IMR-90 (cell line): Measurements from ENCODE around the gene CFAP299. TPM values are rescaled to one million over a fixed set of nuclear protein-coding genes. Genes with fewer than 3 reads are reported as not detected.

ENCODE experiments used
- ATAC-seq: fragments of 200-7000 bp; cut with Tn5 transposase; 2 replicates; pipeline ENCODE4 v1.9.1; 2020; ENCODE audit warnings: low read depth, mild to moderate bottlenecking, moderate library complexity
- BruUV-seq: library from RNA; stranded (reverse); fragments of 400-500 nt; replicated peaks from 2 replicates; lab custom pipeline; 2021; lab: Mats Ljungman, UMichigan
- CTCF ChIA-PET: fragments of 300-600 bp; formaldehyde crosslinking; extraction: SDS; loops from one replicate; lab custom pipeline; 2021; ENCODE audit warnings: antibody characterized with exemption; lab: Yijun Ruan, JAX
- POLR2A ChIA-PET: fragments of 300-600 bp; sonication (Branson Sonifier 250); formaldehyde crosslinking; loops from one replicate; lab custom pipeline; 2022; ENCODE audit warnings: antibody characterized with exemption; ENCODE audit not compliant: unreplicated experiment; lab: Charles Lee
- DNase-seq: peaks from one replicate; pipeline ENCODE4 v3.0.0; 2013
- H2AFZ ChIP-seq: replicated peaks from 2 replicates; pipeline ENCODE3; 2013; ENCODE audit warnings: low read length, mild to moderate bottlenecking; ENCODE audit not compliant: poor library complexity
- H2AK5ac ChIP-seq: 2 replicates; pipeline ENCODE4 v1.6.1; 2013; ENCODE audit warnings: low read depth, low read length, inconsistent platforms
- H2AK9ac ChIP-seq: replicated peaks from 2 replicates; pipeline ENCODE3; 2013; ENCODE audit warnings: mild to moderate bottlenecking, low read depth, low read length, moderate library complexity; ENCODE audit not compliant: poor library complexity
- H2BK120ac ChIP-seq: 2 replicates; pipeline ENCODE4 v1.6.1; 2013; ENCODE audit warnings: low read depth, low read length, inconsistent platforms
- H2BK15ac ChIP-seq: 3 replicates; pipeline ENCODE4 v1.6.1; 2013; ENCODE audit warnings: low read depth, low read length, inconsistent platforms
- H2BK20ac ChIP-seq: 2 replicates; pipeline ENCODE4 v1.6.1; 2013; ENCODE audit warnings: low read depth, mild to moderate bottlenecking, inconsistent platforms, low read length, moderate library complexity
- H2BK5ac ChIP-seq: 2 replicates; pipeline ENCODE4 v1.6.1; 2013; ENCODE audit warnings: mild to moderate bottlenecking, low read depth, low read length, inconsistent platforms; ENCODE audit not compliant: poor library complexity, severe bottlenecking
- H3K14ac ChIP-seq: replicated peaks from 2 replicates; pipeline ENCODE4 v1.6.1; 2013; ENCODE audit warnings: low read depth, low read length, inconsistent platforms
- H3K18ac ChIP-seq: 2 replicates; pipeline ENCODE4 v1.6.1; 2013; ENCODE audit warnings: low read depth, low read length, control low read depth
- H3K23ac ChIP-seq: 2 replicates; pipeline ENCODE4 v1.6.1; 2013; ENCODE audit warnings: low read depth, low read length, inconsistent platforms
- H3K27ac ChIP-seq: 2 replicates; pipeline ENCODE4 v1.5.1; 2013; ENCODE audit warnings: mild to moderate bottlenecking, control low read depth, low read length; ENCODE audit not compliant: insufficient read depth
- H3K27me3 ChIP-seq: 2 replicates; pipeline ENCODE4 v1.6.1; 2013; ENCODE audit warnings: low read length; ENCODE audit not compliant: control insufficient read depth, insufficient read depth
- H3K36me3 ChIP-seq: 2 replicates; pipeline ENCODE4 v1.6.1; 2013; ENCODE audit warnings: low read length, mixed read lengths; ENCODE audit not compliant: control insufficient read depth, insufficient read depth
- H3K4ac ChIP-seq: 2 replicates; pipeline ENCODE4 v1.6.1; 2013; ENCODE audit warnings: low read depth, low read length, inconsistent platforms
- H3K4me1 ChIP-seq: 2 replicates; pipeline ENCODE4 v1.6.1; 2013; ENCODE audit warnings: low read length, mixed read lengths; ENCODE audit not compliant: control insufficient read depth, insufficient read depth
- H3K4me2 ChIP-seq: 2 replicates; pipeline ENCODE4 v1.6.1; 2013; ENCODE audit warnings: low read depth, mild to moderate bottlenecking, control low read depth, low read length, moderate library complexity
- H3K4me3 ChIP-seq: 2 replicates; pipeline ENCODE4 v1.5.1; 2013; ENCODE audit warnings: low read depth, mild to moderate bottlenecking, control low read depth, low read length, moderate library complexity; ENCODE audit not compliant: insufficient read depth
- H3K56ac ChIP-seq: 2 replicates; pipeline ENCODE4 v1.6.1; 2013; ENCODE audit warnings: low read length, inconsistent platforms; ENCODE audit not compliant: insufficient read depth; ENCODE audit errors: extremely low read depth
- H3K79me1 ChIP-seq, 2 experiments: 2 replicates each; pipeline ENCODE4 v1.6.1; 2013; ENCODE audit warnings: low read length in 2 of 2, inconsistent platforms in 1 of 2, low read depth in 1 of 2
- H3K9ac ChIP-seq: 2 replicates; pipeline ENCODE4 v1.6.1; 2013; ENCODE audit warnings: low read depth, low read length, control low read depth
- H3K9me1 ChIP-seq: 2 replicates; pipeline ENCODE4 v1.6.1; 2013; ENCODE audit warnings: low read length, inconsistent platforms; ENCODE audit not compliant: insufficient read depth
- H3K9me3 ChIP-seq: 2 replicates; pipeline ENCODE4 v1.6.1; 2013; ENCODE audit warnings: low read length; ENCODE audit not compliant: control insufficient read depth, insufficient read depth
- H4K20me1 ChIP-seq: 2 replicates; pipeline ENCODE4 v1.6.1; 2013; ENCODE audit warnings: low read length, inconsistent platforms; ENCODE audit not compliant: insufficient read depth
- H4K5ac ChIP-seq: 2 replicates; pipeline ENCODE4 v1.6.1; 2013; ENCODE audit warnings: mild to moderate bottlenecking, low read depth, low read length, control low read depth
- H4K8ac ChIP-seq, 2 experiments: 2 replicates each; pipeline ENCODE4 v1.6.1; 2013; ENCODE audit warnings: low read depth in 2 of 2, low read length in 2 of 2, control low read depth in 1 of 2, inconsistent platforms in 1 of 2
- H4K91ac ChIP-seq: 2 replicates; pipeline ENCODE4 v1.6.1; 2013; ENCODE audit warnings: low read depth, low read length, inconsistent platforms; ENCODE audit not compliant: insufficient read depth
- BHLHE40 ChIP-seq: fragments of 150-350 bp; IDR thresholded peaks from 2 replicates; pipeline ENCODE4 v1.6.1; 2016; ENCODE audit warnings: mild to moderate bottlenecking, low read depth, low read length
- CEBPB ChIP-seq: IDR thresholded peaks from 2 replicates; pipeline ENCODE4 v1.6.1; 2012; ENCODE audit warnings: low read depth, low read length, improper control_type of control experiment
- CHD1 ChIP-seq: IDR thresholded peaks from 2 replicates; pipeline ENCODE4 v1.6.1; 2012; ENCODE audit warnings: low read depth, low read length, improper control_type of control experiment
- FOS ChIP-seq: fragments of 150-350 bp; IDR thresholded peaks from 2 replicates; pipeline ENCODE4 v1.6.1; 2016; ENCODE audit warnings: low read depth, low read length
- MAFK ChIP-seq: IDR thresholded peaks from 2 replicates; pipeline ENCODE4 v1.6.1; 2012; ENCODE audit warnings: low read depth, low read length, improper control_type of control experiment
- MAZ ChIP-seq: IDR thresholded peaks from 2 replicates; pipeline ENCODE4 v1.6.1; 2012; ENCODE audit warnings: low read depth, mild to moderate bottlenecking, low read length, improper control_type of control experiment, moderate library complexity, borderline replicate concordance
- MXI1 ChIP-seq: IDR thresholded peaks from 2 replicates; pipeline ENCODE4 v1.6.1; 2012; ENCODE audit warnings: low read depth, mild to moderate bottlenecking, low read length, moderate library complexity, borderline replicate concordance
- NFE2L2 ChIP-seq: fragments of 150-350 bp; IDR thresholded peaks from 2 replicates; pipeline ENCODE4 v1.6.1; 2016; ENCODE audit warnings: low read depth, mild to moderate bottlenecking, low read length
- POLR2A ChIP-seq: IDR thresholded peaks from 2 replicates; pipeline ENCODE4 v1.6.1; 2012; ENCODE audit warnings: mild to moderate bottlenecking, low read depth, low read length
- RAD21 ChIP-seq: IDR thresholded peaks from 2 replicates; pipeline ENCODE4 v1.6.1; 2012; ENCODE audit warnings: low read length, improper control_type of control experiment
- RCOR1 ChIP-seq: IDR thresholded peaks from 2 replicates; pipeline ENCODE4 v1.6.1; 2012; ENCODE audit warnings: mild to moderate bottlenecking, low read length, improper control_type of control experiment; ENCODE audit not compliant: insufficient replicate concordance
- RFX5 ChIP-seq: IDR thresholded peaks from 2 replicates; pipeline ENCODE4 v1.8.0; 2012; ENCODE audit warnings: low read depth, mild to moderate bottlenecking, low read length, moderate library complexity
- SMC3 ChIP-seq: fragments of 150-350 bp; IDR thresholded peaks from 2 replicates; pipeline ENCODE4 v1.6.1; 2016; ENCODE audit warnings: low read depth, mild to moderate bottlenecking, antibody characterized with exemption, low read length, moderate library complexity
- WGBS, 2 experiments: methylation state at CpG; one replicate each; pipeline versions ENCODE4 v1.1.5 to v1.1.7; 2013; ENCODE audit warnings: missing lambda C conversion rate in 2 of 2; ENCODE audit not compliant: insufficient read length in 1 of 2; ENCODE audit errors: extremely low coverage in 2 of 2; 5-methylcytosine and 5-hydroxymethylcytosine counted together
- dilution Hi-C: fragments of 300-500 bp; cut with HindIII; formaldehyde crosslinking; loops from one replicate; pipeline ENCODE4 v1.14.3; 2018; ENCODE audit warnings: low sequenced_read_pairs; ENCODE audit not compliant: unreplicated experiment
- in situ Hi-C: fragments of 300-500 bp; cut with MboI; formaldehyde crosslinking; loops from 3 replicates; pipeline ENCODE4 v1.14.3; 2019; ENCODE audit warnings: low sequenced_read_pairs, inconsistent platforms, mixed read lengths
- intact Hi-C: fragments of 100-400 bp; cut with micrococcal nuclease; formaldehyde crosslinking; loops from 2 replicates; pipeline ENCODE4 v1.10.0; 2022
- polyA plus RNA-seq, 3 experiments: library from polyadenylated mRNA; depleted of rRNA; stranded (reverse); fragments of >200 nt; gene quantifications; 2 replicates each; pipeline ENCODE4 v1.2.3, GENCODE V29; 2012; ENCODE audit warnings: low replicate concordance in 1 of 3
- total RNA-seq: library from RNA; depleted of rRNA; stranded (reverse); fragments of >200 nt; gene quantifications from 2 replicates; pipeline ENCODE4 v1.2.3, GENCODE V29; 2012
- TF ChIP-seq, protein P1 (sequence below): conservative IDR thresholded peaks from 2 replicates; pipeline ENCODE4 v1.5.1; 2012; ENCODE audit warnings: mild to moderate bottlenecking, low read depth, low read length, improper control_type of control experiment
- TF ChIP-seq, protein P2 (sequence below): fragments of 150-350 bp; IDR thresholded peaks from 2 replicates; pipeline ENCODE4 v1.6.1; 2017; ENCODE audit warnings: mild to moderate bottlenecking, antibody characterized with exemption, low read length, low read depth

Gene CFAP299
- total and polyA plus RNA-seq, 2 of the 4 experiments (the other 2 are of a cell fraction), result 1.0 to 1.1 TPM

DNA sequence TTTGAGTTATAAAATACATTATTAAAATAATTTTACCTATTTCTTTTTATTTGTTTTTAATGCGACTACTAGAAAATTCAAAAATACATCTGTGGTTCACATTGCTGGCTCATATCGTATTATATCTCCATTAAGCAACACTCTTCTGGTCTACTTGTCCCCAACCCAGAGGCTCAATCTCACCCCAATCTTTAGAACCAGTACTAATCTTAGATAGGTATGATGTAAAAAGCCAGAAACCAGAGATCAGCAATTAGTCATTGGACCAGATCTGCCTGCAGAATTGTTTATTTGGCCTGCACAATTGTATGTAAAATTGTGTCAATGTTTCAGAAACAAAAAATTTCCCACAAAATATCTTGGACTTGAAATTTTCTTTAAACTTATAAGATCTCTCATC, 539.4 kb downstream of the CFAP299 start:
- Histone ChIP-seq H3K9me1 (no peaks in the 10 kb centered on the region), H4K91ac (no peak overlapping the region), H2AK9ac (no peak overlapping the region), H4K20me1 (no peaks in the 10 kb centered on the region), H2AFZ (no peak overlapping the region), H3K4me3 (no peak overlapping the region), H3K9me3 (no peaks in the 10 kb centered on the region), H4K5ac (no peak overlapping the region), H2AK5ac (no peak overlapping the region), H3K9ac (no peak overlapping the region), H3K4me2 (no peak overlapping the region), H3K79me1 (no peaks in the 10 kb centered on the region), H4K8ac (no peak overlapping the region), H3K36me3 (no peaks in the 10 kb centered on the region), H3K27ac (no peak overlapping the region), H3K56ac (no peak overlapping the region), H3K14ac (no peak overlapping the region), H2BK5ac (no peak overlapping the region), H3K27me3 (no peaks in the 10 kb centered on the region), H3K18ac (no peak overlapping the region), H2BK20ac (no peak overlapping the region), H3K4me1 (no peaks in the 10 kb centered on the region; the same call in 1 of the 2 replicates), H2BK15ac (no peak overlapping the region), H3K4ac (no peak overlapping the region), H3K23ac (no peak overlapping the region), H2BK120ac (no peak overlapping the region)
- dilution Hi-C loops, result no loop called here
- no CpG with 5 or more reads among the region's 2 CpGs for WGBS, 2 experiments
- ChIA-PET POLR2A (no interaction called here), CTCF (no interaction called here)
- intact Hi-C loops, result no loop called here
- ATAC-seq (no peak), DNase-seq (no peak)
- in situ Hi-C loops, result no loop called here
- BruUV-seq, result no TSS peak
- TF ChIP-seq POLR2A (no peak), RFX5 (no peak), MAZ (no peak), BHLHE40 (no peak), SMC3 (no peak), RCOR1 (no peak), NFE2L2 (no peak), RAD21 (no peak), FOS (no peak), CHD1 (no peak), MXI1 (no peak), CEBPB (no peak), MAFK (no peak)
- TF ChIP-seq, protein P1, sequence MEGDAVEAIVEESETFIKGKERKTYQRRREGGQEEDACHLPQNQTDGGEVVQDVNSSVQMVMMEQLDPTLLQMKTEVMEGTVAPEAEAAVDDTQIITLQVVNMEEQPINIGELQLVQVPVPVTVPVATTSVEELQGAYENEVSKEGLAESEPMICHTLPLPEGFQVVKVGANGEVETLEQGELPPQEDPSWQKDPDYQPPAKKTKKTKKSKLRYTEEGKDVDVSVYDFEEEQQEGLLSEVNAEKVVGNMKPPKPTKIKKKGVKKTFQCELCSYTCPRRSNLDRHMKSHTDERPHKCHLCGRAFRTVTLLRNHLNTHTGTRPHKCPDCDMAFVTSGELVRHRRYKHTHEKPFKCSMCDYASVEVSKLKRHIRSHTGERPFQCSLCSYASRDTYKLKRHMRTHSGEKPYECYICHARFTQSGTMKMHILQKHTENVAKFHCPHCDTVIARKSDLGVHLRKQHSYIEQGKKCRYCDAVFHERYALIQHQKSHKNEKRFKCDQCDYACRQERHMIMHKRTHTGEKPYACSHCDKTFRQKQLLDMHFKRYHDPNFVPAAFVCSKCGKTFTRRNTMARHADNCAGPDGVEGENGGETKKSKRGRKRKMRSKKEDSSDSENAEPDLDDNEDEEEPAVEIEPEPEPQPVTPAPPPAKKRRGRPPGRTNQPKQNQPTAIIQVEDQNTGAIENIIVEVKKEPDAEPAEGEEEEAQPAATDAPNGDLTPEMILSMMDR, result no peak
- TF ChIP-seq, protein P2, sequence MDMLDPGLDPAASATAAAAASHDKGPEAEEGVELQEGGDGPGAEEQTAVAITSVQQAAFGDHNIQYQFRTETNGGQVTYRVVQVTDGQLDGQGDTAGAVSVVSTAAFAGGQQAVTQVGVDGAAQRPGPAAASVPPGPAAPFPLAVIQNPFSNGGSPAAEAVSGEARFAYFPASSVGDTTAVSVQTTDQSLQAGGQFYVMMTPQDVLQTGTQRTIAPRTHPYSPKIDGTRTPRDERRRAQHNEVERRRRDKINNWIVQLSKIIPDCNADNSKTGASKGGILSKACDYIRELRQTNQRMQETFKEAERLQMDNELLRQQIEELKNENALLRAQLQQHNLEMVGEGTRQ, result no peak
